GM18517 (cell line): ENCODE measurements around the gene CCDC3.

Experiments
- ATAC-seq: cut with Tn5 transposase; IDR thresholded peaks from one replicate; pipeline ENCODE4 v1.9.1; 2021; ENCODE audit warnings: mild to moderate bottlenecking, moderate library complexity; ENCODE audit not compliant: unreplicated experiment

CCDC3 gene

GRCh38 chr10:12927896-12928295 lies 73.6 kb downstream of the CCDC3 start:
- no peak for ATAC-seq

GRCh38 chr10:12925845-12926244 lies 75.7 kb downstream of the CCDC3 start:
- no peak for ATAC-seq

GRCh38 chr10:12924911-12925310 lies 76.6 kb downstream of the CCDC3 start:
- no peak for ATAC-seq

GRCh38 chr10:12922117-12922900 lies 79.2 kb downstream of the CCDC3 start:
- no peak for ATAC-seq

GRCh38 chr10:12921163-12921562 lies 80.3 kb downstream of the CCDC3 start:
- ATAC-seq: no peak

GRCh38 chr10:12919574-12919973 lies 81.9 kb downstream of the CCDC3 start:
- ATAC-seq: no peak

GRCh38 chr10:12916587-12916986 lies 84.9 kb downstream of the CCDC3 start:
- no peak for ATAC-seq

- ATAC-seq: no peak
Observed at GRCh38 chr10:12915637-12916168, 85.8 kb downstream of the CCDC3 start.

- no peak for ATAC-seq
Observed at GRCh38 chr10:12914111-12914510, 87.4 kb downstream of the CCDC3 start.

- no peak for ATAC-seq
Observed at GRCh38 chr10:12911795-12912194, 89.7 kb downstream of the CCDC3 start.

GRCh38 chr10:12910835-12911234 lies 90.7 kb downstream of the CCDC3 start:
- no peak for ATAC-seq

- ATAC-seq: no peak
Observed at GRCh38 chr10:12909836-12910185, 91.7 kb downstream of the CCDC3 start.

GRCh38 chr10:12909182-12909835 lies 92.2 kb downstream of the CCDC3 start:
- no peak for ATAC-seq

GRCh38 chr10:12908773-12909172 lies 92.7 kb downstream of the CCDC3 start:
- no peak for ATAC-seq

- ATAC-seq: no peak
Observed at GRCh38 chr10:12907656-12908055, 93.9 kb downstream of the CCDC3 start.

- no peak for ATAC-seq
Observed at GRCh38 chr10:12906051-12906541, 95.4 kb downstream of the CCDC3 start.

- ATAC-seq: no peak
Observed at GRCh38 chr10:12905067-12905466, 96.4 kb downstream of the CCDC3 start.

GRCh38 chr10:12902851-12903358 lies 98.6 kb downstream of the CCDC3 start:
- ATAC-seq: no peak

GRCh38 chr10:12902135-12902572 lies 99.4 kb downstream of the CCDC3 start:
- ATAC-seq: no peak

GRCh38 chr10:12899546-12899945 lies 102.0 kb downstream of the CCDC3 start:
- ATAC-seq: no peak

- no peak for ATAC-seq
Observed at GRCh38 chr10:12898271-12898670, 103.2 kb downstream of the CCDC3 start.

GRCh38 chr10:12897278-12897677 lies 104.2 kb downstream of the CCDC3 start:
- no peak for ATAC-seq
